Inflammatory macrophage (primary cell): ENCODE results near the gene STAM.
"Not testable (repeated sequence)": the region's sequence is repeated elsewhere in the genome, so short reads cannot be mapped to it uniquely, and the experiment has no call there.

ENCODE experiments used
- DNase-seq, 2 donors: peaks; one replicate each; pipeline ENCODE4 v3.0.0-alpha.2; 2020 to 2022

STAM gene

GRCh38 chr10:17682236-17682946 is 38.4 kb downstream of the STAM start:
- DNase-seq, result no peak

- no peak for DNase-seq
These were observed 39.6 kb downstream of the STAM start for GRCh38 chr10:17683541-17683940.

GRCh38 chr10:17684537-17684936 is 40.6 kb downstream of the STAM start:
- DNase-seq, result no peak

GRCh38 chr10:17685233-17685840 is 41.4 kb downstream of the STAM start:
- DNase-seq, result no peak

- no peak for DNase-seq
These were observed 43.3 kb downstream of the STAM start for GRCh38 chr10:17687117-17687831.

- no peak for DNase-seq
These were observed 45.2 kb downstream of the STAM start for GRCh38 chr10:17689137-17689536.

- DNase-seq, result peak in 1 of 2 donors; percentile 6
These were observed 49.1 kb downstream of the STAM start for GRCh38 chr10:17693009-17693408.

- DNase-seq, result no peak
These were observed 54.7 kb downstream of the STAM start for GRCh38 chr10:17698696-17699095.

- DNase-seq, result no peak
These were observed 57.4 kb downstream of the STAM start for GRCh38 chr10:17701301-17701700.

- no peak for DNase-seq
These were observed 59.8 kb downstream of the STAM start for GRCh38 chr10:17703706-17704105.

GRCh38 chr10:17708821-17709220 is 64.9 kb downstream of the STAM start:
- no peak for DNase-seq

- no peak for DNase-seq
These were observed 65.5 kb downstream of the STAM start for GRCh38 chr10:17709492-17709891.

GRCh38 chr10:17710181-17710580 is 66.2 kb downstream of the STAM start:
- DNase-seq, result no peak

- DNase-seq, result no peak
These were observed 68.1 kb downstream of the STAM start for GRCh38 chr10:17712053-17712452.

- no peak for DNase-seq
These were observed 68.9 kb downstream of the STAM start for GRCh38 chr10:17712717-17713471.

GRCh38 chr10:17713758-17714157 is 69.8 kb downstream of the STAM start:
- DNase-seq, result no peak

- no peak for DNase-seq
These were observed 72.2 kb downstream of the STAM start for GRCh38 chr10:17716161-17716560.

GRCh38 chr10:17722317-17723014 is 78.5 kb downstream of the STAM start:
- DNase-seq, result not testable (repeated sequence)

- no peak for DNase-seq
These were observed 81.8 kb downstream of the STAM start for GRCh38 chr10:17725703-17726102.

- no peak for DNase-seq
These were observed 85.7 kb downstream of the STAM start for GRCh38 chr10:17729630-17730029.

GRCh38 chr10:17730667-17731066 is 86.7 kb downstream of the STAM start:
- DNase-seq, result no peak

- DNase-seq, result peak in 1 of 2 donors; percentile 20
These were observed 87.5 kb downstream of the STAM start for GRCh38 chr10:17731331-17732020.
